Measurements from ENCODE around the gene LAYN. TPM values are rescaled to one million over a fixed set of nuclear protein-coding genes. Genes with fewer than 3 reads are reported as not detected.

Gene LAYN
- total RNA-seq, 1 donor from 2014 or later = 9.2 TPM

GRCh38 chr11:111586388-111586831 lies 45.9 kb downstream of the LAYN start:
- H3K9me3 Mint-ChIP-seq = no peaks in the 10 kb centered on the region
- no peaks in the 10 kb centered on the region for H3K27me3 Mint-ChIP-seq
- H3K27ac Mint-ChIP-seq = no peak overlapping the region
- peaks cover 4% of the 10 kb centered on the region for H3K4me1 Mint-ChIP-seq (ENCODE audit: unreplicated experiment)
- peak; percentile 78 for TF ChIP-seq CTCF (conservative IDR thresholded peaks at IDR 0.05)
- H3K36me3 Mint-ChIP-seq = no peaks in the 10 kb centered on the region
- H3K4me3 Mint-ChIP-seq = no peak overlapping the region
- DNase-seq (ENCODE audit: extremely low spot score, unreplicated experiment) = no peak

GRCh38 chr11:111589114-111589513 lies 48.6 kb downstream of the LAYN start:
- Mint-ChIP-seq H3K27me3 (no peaks in the 10 kb centered on the region), H3K9me3 (no peaks in the 10 kb centered on the region), H3K4me3 (no peak overlapping the region), H3K36me3 (no peaks in the 10 kb centered on the region), H3K27ac (no peak overlapping the region), H3K4me1 (ENCODE audit: unreplicated experiment) (no peaks in the 10 kb centered on the region)
- no peak for TF ChIP-seq CTCF (conservative IDR thresholded peaks at IDR 0.05)
- no peak for DNase-seq (ENCODE audit: extremely low spot score, unreplicated experiment)

- Mint-ChIP-seq H3K9me3 (no peaks in the 10 kb centered on the region), H3K27me3 (no peaks in the 10 kb centered on the region), H3K4me3 (no peak overlapping the region), H3K27ac (no peak overlapping the region), H3K36me3 (no peaks in the 10 kb centered on the region), H3K4me1 (ENCODE audit: unreplicated experiment) (no peaks in the 10 kb centered on the region)
- no peak for TF ChIP-seq CTCF (conservative IDR thresholded peaks at IDR 0.05)
- DNase-seq (ENCODE audit: extremely low spot score, unreplicated experiment) = no peak
These were observed 49.5 kb downstream of the LAYN start for GRCh38 chr11:111589886-111590499.

GRCh38 chr11:111591187-111591960 lies 50.9 kb downstream of the LAYN start:
- Mint-ChIP-seq H3K36me3 (no peaks in the 10 kb centered on the region), H3K4me1 (ENCODE audit: unreplicated experiment) (no peaks in the 10 kb centered on the region), H3K4me3 (no peak overlapping the region), H3K27me3 (no peaks in the 10 kb centered on the region), H3K27ac (no peak overlapping the region), H3K9me3 (no peaks in the 10 kb centered on the region)
- DNase-seq (ENCODE audit: extremely low spot score, unreplicated experiment) = no peak
- no peak for TF ChIP-seq CTCF (conservative IDR thresholded peaks at IDR 0.05)

GRCh38 chr11:111592491-111592890 lies 52.0 kb downstream of the LAYN start:
- Mint-ChIP-seq H3K4me3 (no peak overlapping the region), H3K27me3 (no peaks in the 10 kb centered on the region), H3K36me3 (no peaks in the 10 kb centered on the region), H3K27ac (no peak overlapping the region), H3K9me3 (no peaks in the 10 kb centered on the region), H3K4me1 (ENCODE audit: unreplicated experiment) (no peaks in the 10 kb centered on the region)
- DNase-seq (ENCODE audit: extremely low spot score, unreplicated experiment) = no peak
- TF ChIP-seq CTCF (conservative IDR thresholded peaks at IDR 0.05) = no peak
